BJ (cell line): ENCODE results near the gene ESYT2. TPM values are rescaled to one million over a fixed set of nuclear protein-coding genes. Genes with fewer than 3 reads are reported as not detected.

Source experiments
- CTCF ChIA-PET: fragments of 350-600 bp; formaldehyde crosslinking; extraction: SDS; loops from one replicate; lab custom pipeline; 2021; ENCODE audit warnings: antibody characterized with exemption, inconsistent platforms; lab: Yijun Ruan, JAX
- POLR2A ChIA-PET: fragments of 300-600 bp; sonication (Branson Sonifier 250); formaldehyde crosslinking; extraction: SDS; loops from one replicate; lab custom pipeline; 2021; ENCODE audit warnings: antibody characterized with exemption; lab: Charles Lee
- DNase-seq: peaks from one replicate; pipeline ENCODE4 v3.0.0-alpha.2; 2011; ENCODE audit warnings: low read depth
- H3K27me3 ChIP-seq: 2 replicates; pipeline ENCODE4 v1.6.0; 2011; ENCODE audit warnings: low read length; ENCODE audit not compliant: control insufficient read depth, insufficient read depth
- H3K36me3 ChIP-seq: 2 replicates; pipeline ENCODE4 v1.5.1; 2011; ENCODE audit warnings: low read length; ENCODE audit not compliant: control insufficient read depth, insufficient read depth
- H3K4me3 ChIP-seq: 2 replicates; pipeline ENCODE4 v1.5.1; 2011; ENCODE audit warnings: low read depth, mild to moderate bottlenecking, control low read depth, low read length
- CTCF ChIP-seq: IDR thresholded peaks from 2 replicates; pipeline ENCODE4 v1.5.1; 2011; ENCODE audit warnings: low read depth, mild to moderate bottlenecking, control low read depth, inconsistent platforms, low read length, moderate library complexity; ENCODE audit not compliant: insufficient read depth
- polyA plus RNA-seq: library from polyadenylated mRNA; depleted of rRNA; stranded (reverse); fragments of >200 nt; gene quantifications from 2 replicates; pipeline ENCODE4 v1.2.3, GENCODE V29; 2011

ESYT2 gene
- polyA plus RNA-seq, 1 experiment, result 49.2 TPM

GRCh38 chr7:158828133-158829020 lies 932 bp downstream of the ESYT2 start:
- CTCF ChIA-PET, result interaction anchor here (0.5 to 0.9 kb wide), 2 partner anchors 23 to 69 kb away, joined by 3 read pairs; no protein-coding TSS in a partner anchor
- H3K36me3 ChIP-seq, result no peaks in the 10 kb centered on the region
- peak overlapping the region; percentile 94 for H3K4me3 ChIP-seq
- no peak for DNase-seq
- TF ChIP-seq CTCF, result no peak
- H3K27me3 ChIP-seq, result no peaks in the 10 kb centered on the region
- POLR2A ChIA-PET, result no interaction called here

- no peak for DNase-seq
- ChIA-PET POLR2A (no interaction called here), CTCF (no interaction called here)
- Histone ChIP-seq H3K27me3 (no peaks in the 10 kb centered on the region), H3K4me3 (peak overlapping the region; percentile 94), H3K36me3 (no peaks in the 10 kb centered on the region)
- TF ChIP-seq CTCF, result no peak
These were observed 1.7 kb downstream of the ESYT2 start for GRCh38 chr7:158827411-158828132.

GRCh38 chr7:158825628-158826289 lies 3.5 kb downstream of the ESYT2 start:
- CTCF ChIA-PET, result no interaction called here

GRCh38 chr7:158824028-158824427 lies 5.3 kb downstream of the ESYT2 start:
- DNase-seq, result no peak
- Histone ChIP-seq H3K36me3 (no peaks in the 10 kb centered on the region), H3K4me3 (no peak overlapping the region), H3K27me3 (no peaks in the 10 kb centered on the region)
- TF ChIP-seq CTCF, result no peak
- POLR2A ChIA-PET, result no interaction called here
- CTCF ChIA-PET, result interaction anchor here (0.7 kb wide), 1 partner anchor 42 kb away, joined by 3 read pairs; no protein-coding TSS in a partner anchor

More at GRCh38 chr7:158825628-158826289, 3.5 kb downstream of the ESYT2 start:
- POLR2A ChIA-PET, result no interaction called here
- DNase-seq, result no peak
- no peaks in the 10 kb centered on the region for H3K36me3 ChIP-seq
- TF ChIP-seq CTCF, result no peak
- no peak overlapping the region for H3K4me3 ChIP-seq
- no peaks in the 10 kb centered on the region for H3K27me3 ChIP-seq
